HG03025 (cell line): ENCODE results near the gene ZBTB24.
"Not testable (repeated sequence)": the region's sequence is repeated elsewhere in the genome, so short reads cannot be mapped to it uniquely, and the experiment has no call there.

Experiments used
- ATAC-seq: cut with Tn5 transposase; IDR thresholded peaks from one replicate; pipeline ENCODE4 v1.9.1; 2021; ENCODE audit warnings: mild to moderate bottlenecking, moderate library complexity; ENCODE audit not compliant: unreplicated experiment, low FRiP score

Gene ZBTB24

GRCh38 chr6:109473120-109473519 lies 9.9 kb downstream of the ZBTB24 start:
- no peak for ATAC-seq

GRCh38 chr6:109472132-109472995 lies 10.7 kb downstream of the ZBTB24 start:
- ATAC-seq = no peak

- no peak for ATAC-seq
Observed at GRCh38 chr6:109471105-109471810, 11.8 kb downstream of the ZBTB24 start.

- ATAC-seq = no peak
Observed at GRCh38 chr6:109469591-109470189, 13.3 kb downstream of the ZBTB24 start.

- ATAC-seq = no peak
Observed at GRCh38 chr6:109467696-109468095, 15.3 kb downstream of the ZBTB24 start.

- no peak for ATAC-seq
Observed at GRCh38 chr6:109466212-109466923, 16.7 kb downstream of the ZBTB24 start.

- no peak for ATAC-seq
Observed at GRCh38 chr6:109465772-109466171, 17.2 kb downstream of the ZBTB24 start.

- ATAC-seq = no peak
Observed at GRCh38 chr6:109461733-109462526, 21.1 kb downstream of the ZBTB24 start.

- not testable (repeated sequence) for ATAC-seq
Observed at GRCh38 chr6:109461205-109461604, 21.8 kb downstream of the ZBTB24 start.

GRCh38 chr6:109460161-109460829 lies 22.7 kb downstream of the ZBTB24 start:
- ATAC-seq = no peak

GRCh38 chr6:109458774-109459531 lies 24.1 kb downstream of the ZBTB24 start:
- ATAC-seq = no peak

- ATAC-seq = no peak
Observed at GRCh38 chr6:109457562-109457996, 25.4 kb downstream of the ZBTB24 start.

- ATAC-seq = no peak
Observed at GRCh38 chr6:109456710-109457561, 26.1 kb downstream of the ZBTB24 start.

- peak; percentile 2 for ATAC-seq
Observed at GRCh38 chr6:109456111-109456583, 26.9 kb downstream of the ZBTB24 start.

GRCh38 chr6:109455437-109456110 lies 27.4 kb downstream of the ZBTB24 start, which contains the start of gene MICAL1:
Gene MICAL1, minus strand, starts transcription at chr6:109455772. Its CDS starts 1,576 bp downstream, at chr6:109454196.
- ATAC-seq = peak; percentile 56

GRCh38 chr6:109454496-109455436 lies 28.3 kb downstream of the ZBTB24 start:
- peak; percentile 30 for ATAC-seq
